ENCODE results near the gene CCNB2. TPM values are rescaled to one million over a fixed set of nuclear protein-coding genes. Genes with fewer than 3 reads are reported as not detected.

CCNB2 gene
- polyA plus RNA-seq = 20.7 TPM
- long read RNA-seq, donor 1, partial matches to known transcripts = 8 of 12 reads
- long read RNA-seq, donor 1, other reads (novel, unspliced or antisense) = 0 of 12 reads
- long read RNA-seq, donor 2, transcript CCNB2-201 (9 exons, 1,556 nt) = major isoform, 15 of 15 reads
- long read RNA-seq, donor 2, partial matches to known transcripts = 0 of 15 reads
- long read RNA-seq, donor 2, other reads (novel, unspliced or antisense) = 0 of 15 reads
- long read RNA-seq, donor 3 = 0 reads
- long read RNA-seq, donor 4, partial matches to known transcripts = 20 of 22 reads
- long read RNA-seq, donor 4, other reads (novel, unspliced or antisense) = 0 of 22 reads
- long read RNA-seq, donor 5, transcript CCNB2-201 (9 exons, 1,556 nt) = major isoform, 5 of 5 reads
- long read RNA-seq, donor 5, partial matches to known transcripts = 0 of 5 reads
- long read RNA-seq, donor 5, other reads (novel, unspliced or antisense) = 0 of 5 reads
- long read RNA-seq, donor 6, transcript CCNB2-201 (9 exons, 1,556 nt) = major isoform, 7 of 125 reads
- long read RNA-seq, donor 6, partial matches to known transcripts = 118 of 125 reads
- long read RNA-seq, donor 6, other reads (novel, unspliced or antisense) = 0 of 125 reads
- long read RNA-seq, donor 7, transcript CCNB2-201 (9 exons, 1,556 nt) = major isoform, 10 of 10 reads
- long read RNA-seq, donor 7, partial matches to known transcripts = 0 of 10 reads
- long read RNA-seq, donor 7, other reads (novel, unspliced or antisense) = 0 of 10 reads
- long read RNA-seq, donor 8, transcript CCNB2-201 (9 exons, 1,556 nt) = major isoform, 13 of 13 reads
- long read RNA-seq, donor 8, partial matches to known transcripts = 0 of 13 reads
- long read RNA-seq, donor 8, other reads (novel, unspliced or antisense) = 0 of 13 reads
- long read RNA-seq, donor 9, partial matches to known transcripts = 0 of 4 reads
- long read RNA-seq, donor 9, other reads (novel, unspliced or antisense) = 0 of 4 reads
- long read RNA-seq, donor 10, transcript CCNB2-201 (9 exons, 1,556 nt) = major isoform, 6 of 6 reads
- long read RNA-seq, donor 10, partial matches to known transcripts = 0 of 6 reads
- long read RNA-seq, donor 10, other reads (novel, unspliced or antisense) = 0 of 6 reads
- long read RNA-seq, donor 11, transcript CCNB2-201 (9 exons, 1,556 nt) = major isoform, 6 of 6 reads
- long read RNA-seq, donor 11, partial matches to known transcripts = 0 of 6 reads
- long read RNA-seq, donor 11, other reads (novel, unspliced or antisense) = 0 of 6 reads

- peak; percentile 88 to 92 for DNase-seq
- Histone ChIP-seq H3K27me3 (ENCODE audit: control insufficient read depth, insufficient read depth, low read length) (no peaks in the 10 kb centered on the region), H3K36me3 (ENCODE audit: control insufficient read depth, insufficient read depth, low read length) (peaks cover 8% of the 10 kb centered on the region), H3K9me3 (ENCODE audit: control insufficient read depth, low read depth, low read length) (no peaks in the 10 kb centered on the region), H3K27ac (ENCODE audit: low read length) (peak within 1 kb of the TSS; percentile 24), H3K4me3 (ENCODE audit: low read length) (peak within 1 kb of the TSS; percentile 77), H3K4me1 (ENCODE audit: control insufficient read depth, insufficient read depth, low read length) (no peaks in the 10 kb centered on the region)
- WGBS (ENCODE audit: insufficient coverage, low lambda C conversion rate) = no CpG with 5 or more reads among the region's 57 CpGs
Observed at GRCh38 chr15:59104912-59105732, at the start of gene CCNB2. Gene CCNB2, plus strand, starts transcription at chr15:59105146. Its CDS starts 123 bp downstream, at chr15:59105269.

- no peak overlapping the region for H3K27ac ChIP-seq (ENCODE audit: low read length)
- no CpG with 5 or more reads among the region's 2 CpGs for WGBS (ENCODE audit: insufficient coverage, low lambda C conversion rate)
- H3K9me3 ChIP-seq (ENCODE audit: control insufficient read depth, low read depth, low read length) = no peaks in the 10 kb centered on the region
- no peaks in the 10 kb centered on the region for H3K27me3 ChIP-seq (ENCODE audit: control insufficient read depth, insufficient read depth, low read length)
- no peak overlapping the region for H3K4me3 ChIP-seq (ENCODE audit: low read length)
- no peak for DNase-seq
- no peaks in the 10 kb centered on the region for H3K4me1 ChIP-seq (ENCODE audit: control insufficient read depth, insufficient read depth, low read length)
- H3K36me3 ChIP-seq (ENCODE audit: control insufficient read depth, insufficient read depth, low read length) = peaks cover 65% of the 10 kb centered on the region
Observed at GRCh38 chr15:59059076-59059597, 45.8 kb upstream of the CCNB2 start.

- peaks cover 65% of the 10 kb centered on the region for H3K36me3 ChIP-seq (ENCODE audit: control insufficient read depth, insufficient read depth, low read length)
- 100% methylated on average over 1 of the region's 4 CpGs for WGBS (ENCODE audit: insufficient coverage, low lambda C conversion rate)
Observed at GRCh38 chr15:59060348-59060747, 44.6 kb upstream of the CCNB2 start.

GRCh38 chr15:59063042-59063441 lies 41.9 kb upstream of the CCNB2 start:
- H3K27me3 ChIP-seq (ENCODE audit: control insufficient read depth, insufficient read depth, low read length) = no peaks in the 10 kb centered on the region
- H3K4me1 ChIP-seq (ENCODE audit: control insufficient read depth, insufficient read depth, low read length) = no peaks in the 10 kb centered on the region
- H3K9me3 ChIP-seq (ENCODE audit: control insufficient read depth, low read depth, low read length) = no peaks in the 10 kb centered on the region
- no peak overlapping the region for H3K4me3 ChIP-seq (ENCODE audit: low read length)
- peaks cover 77% of the 10 kb centered on the region for H3K36me3 ChIP-seq (ENCODE audit: control insufficient read depth, insufficient read depth, low read length)
- WGBS (ENCODE audit: insufficient coverage, low lambda C conversion rate) = 80% methylated on average over 2 of the region's 4 CpGs
- no peak for DNase-seq
- H3K27ac ChIP-seq (ENCODE audit: low read length) = no peak overlapping the region

More at GRCh38 chr15:59060348-59060747, 44.6 kb upstream of the CCNB2 start:
- no peak overlapping the region for H3K27ac ChIP-seq (ENCODE audit: low read length)
- H3K27me3 ChIP-seq (ENCODE audit: control insufficient read depth, insufficient read depth, low read length) = no peaks in the 10 kb centered on the region
- no peaks in the 10 kb centered on the region for H3K9me3 ChIP-seq (ENCODE audit: control insufficient read depth, low read depth, low read length)
- DNase-seq = no peak
- no peaks in the 10 kb centered on the region for H3K4me1 ChIP-seq (ENCODE audit: control insufficient read depth, insufficient read depth, low read length)
- H3K4me3 ChIP-seq (ENCODE audit: low read length) = no peak overlapping the region

GRCh38 chr15:59069430-59069829 lies 35.5 kb upstream of the CCNB2 start:
- Histone ChIP-seq H3K27ac (ENCODE audit: low read length) (no peak overlapping the region), H3K4me1 (ENCODE audit: control insufficient read depth, insufficient read depth, low read length) (no peaks in the 10 kb centered on the region), H3K27me3 (ENCODE audit: control insufficient read depth, insufficient read depth, low read length) (no peaks in the 10 kb centered on the region), H3K9me3 (ENCODE audit: control insufficient read depth, low read depth, low read length) (peaks cover 7% of the 10 kb centered on the region), H3K4me3 (ENCODE audit: low read length) (no peak overlapping the region), H3K36me3 (ENCODE audit: control insufficient read depth, insufficient read depth, low read length) (peaks cover 57% of the 10 kb centered on the region)
- WGBS (ENCODE audit: insufficient coverage, low lambda C conversion rate) = no CpG with 5 or more reads among the region's 1 CpG
- no peak for DNase-seq

GRCh38 chr15:59074607-59075006 lies 30.3 kb upstream of the CCNB2 start:
- Histone ChIP-seq H3K27me3 (ENCODE audit: control insufficient read depth, insufficient read depth, low read length) (no peaks in the 10 kb centered on the region), H3K36me3 (ENCODE audit: control insufficient read depth, insufficient read depth, low read length) (peaks cover 36% of the 10 kb centered on the region), H3K27ac (ENCODE audit: low read length) (no peak overlapping the region), H3K4me3 (ENCODE audit: low read length) (no peak overlapping the region), H3K9me3 (ENCODE audit: control insufficient read depth, low read depth, low read length) (peaks cover 7% of the 10 kb centered on the region), H3K4me1 (ENCODE audit: control insufficient read depth, insufficient read depth, low read length) (no peaks in the 10 kb centered on the region)
- 83% methylated on average over 1 of the region's 1 CpG for WGBS (ENCODE audit: insufficient coverage, low lambda C conversion rate)
- no peak for DNase-seq

GRCh38 chr15:59087731-59088130 lies 17.2 kb upstream of the CCNB2 start:
- H3K36me3 ChIP-seq (ENCODE audit: control insufficient read depth, insufficient read depth, low read length) = peaks cover 57% of the 10 kb centered on the region
- no peak for DNase-seq

GRCh38 chr15:59094077-59094476 lies 10.9 kb upstream of the CCNB2 start:
- Histone ChIP-seq H3K4me1 (ENCODE audit: control insufficient read depth, insufficient read depth, low read length) (no peaks in the 10 kb centered on the region), H3K4me3 (ENCODE audit: low read length) (no peak overlapping the region), H3K9me3 (ENCODE audit: control insufficient read depth, low read depth, low read length) (no peaks in the 10 kb centered on the region), H3K27me3 (ENCODE audit: control insufficient read depth, insufficient read depth, low read length) (no peaks in the 10 kb centered on the region), H3K36me3 (ENCODE audit: control insufficient read depth, insufficient read depth, low read length) (peaks cover 47% of the 10 kb centered on the region), H3K27ac (ENCODE audit: low read length) (no peak overlapping the region)
- WGBS (ENCODE audit: insufficient coverage, low lambda C conversion rate) = 100% methylated on average over 1 of the region's 1 CpG
- DNase-seq = no peak

More at GRCh38 chr15:59087731-59088130, 17.2 kb upstream of the CCNB2 start:
- Histone ChIP-seq H3K4me1 (ENCODE audit: control insufficient read depth, insufficient read depth, low read length) (no peaks in the 10 kb centered on the region), H3K4me3 (ENCODE audit: low read length) (no peak overlapping the region), H3K27me3 (ENCODE audit: control insufficient read depth, insufficient read depth, low read length) (no peaks in the 10 kb centered on the region), H3K9me3 (ENCODE audit: control insufficient read depth, low read depth, low read length) (no peaks in the 10 kb centered on the region), H3K27ac (ENCODE audit: low read length) (no peak overlapping the region)
- no CpG with 5 or more reads among the region's 2 CpGs for WGBS (ENCODE audit: insufficient coverage, low lambda C conversion rate)

- Histone ChIP-seq H3K27me3 (ENCODE audit: control insufficient read depth, insufficient read depth, low read length) (no peaks in the 10 kb centered on the region), H3K4me3 (ENCODE audit: low read length) (no peak overlapping the region), H3K4me1 (ENCODE audit: control insufficient read depth, insufficient read depth, low read length) (no peaks in the 10 kb centered on the region), H3K36me3 (ENCODE audit: control insufficient read depth, insufficient read depth, low read length) (peaks cover 31% of the 10 kb centered on the region), H3K9me3 (ENCODE audit: control insufficient read depth, low read depth, low read length) (no peaks in the 10 kb centered on the region), H3K27ac (ENCODE audit: low read length) (no peak overlapping the region)
- WGBS (ENCODE audit: insufficient coverage, low lambda C conversion rate) = no CpG with 5 or more reads among the region's 3 CpGs
- DNase-seq = no peak
Observed at GRCh38 chr15:59096429-59096828, 8.5 kb upstream of the CCNB2 start.
